Fibroblast of skin of scalp (primary cell): ENCODE results near the gene ADCY2. TPM values are rescaled to one million over a fixed set of nuclear protein-coding genes. Genes with fewer than 3 reads are reported as not detected.

Source experiments
- DNase-seq: peaks from one replicate; pipeline ENCODE4 v3.0.0-alpha.2; 2013
- polyA plus RNA-seq, 2 experiments: library from polyadenylated mRNA; unstranded; fragments of 120-200 nt; gene quantifications; one replicate each; pipeline ENCODE4 v1.2.1, GENCODE V29; 2013; ENCODE audit not compliant: insufficient read length in 2 of 2

Gene ADCY2
- polyA plus RNA-seq (2013, experiment 1 of 2; ENCODE audit: insufficient read length): 0.29 TPM
- polyA plus RNA-seq (2013, experiment 2 of 2; ENCODE audit: insufficient read length): 1.7 TPM

DNA sequence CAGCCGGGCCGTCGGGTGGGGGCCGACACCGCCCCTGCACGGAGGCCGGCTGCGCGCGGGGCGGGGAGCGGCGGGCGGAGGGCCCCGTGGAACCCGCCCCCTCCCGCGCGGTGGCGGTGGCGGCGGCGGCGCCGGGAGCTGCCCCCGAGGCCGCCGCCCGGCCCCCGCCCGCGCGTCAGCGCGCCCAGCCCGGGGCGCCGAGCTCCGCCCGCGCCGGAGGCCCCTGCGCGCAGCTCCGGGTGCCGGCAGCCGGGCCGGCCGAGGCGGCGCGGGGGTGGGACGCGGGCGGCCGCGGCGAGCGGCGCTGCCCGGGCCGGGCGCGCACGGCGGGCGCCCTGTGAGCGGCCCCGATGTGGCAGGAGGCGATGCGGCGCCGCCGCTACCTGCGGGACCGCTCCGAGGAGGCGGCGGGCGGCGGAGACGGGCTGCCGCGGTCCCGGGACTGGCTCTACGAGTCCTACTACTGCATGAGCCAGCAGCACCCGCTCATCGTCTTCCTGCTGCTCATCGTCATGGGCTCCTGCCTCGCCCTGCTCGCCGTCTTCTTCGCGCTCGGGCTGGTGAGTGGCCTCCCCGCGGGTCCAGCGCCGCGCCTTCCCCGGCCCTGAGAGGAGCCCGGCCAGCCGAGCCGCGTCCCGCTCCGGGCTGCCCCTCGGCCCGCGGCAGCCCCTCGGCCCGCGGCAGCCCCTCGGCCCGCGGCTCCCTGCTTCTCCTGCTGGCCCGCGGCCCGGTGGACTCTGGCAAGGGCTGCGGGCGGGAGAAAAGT lies at the start of gene ADCY2:
Gene ADCY2 (plus strand): TSS at position 192 of the 766 bp plus-strand sequence. CDS start 159 bp downstream, at position 351.
- DNase-seq: peak; percentile 8

DNA sequence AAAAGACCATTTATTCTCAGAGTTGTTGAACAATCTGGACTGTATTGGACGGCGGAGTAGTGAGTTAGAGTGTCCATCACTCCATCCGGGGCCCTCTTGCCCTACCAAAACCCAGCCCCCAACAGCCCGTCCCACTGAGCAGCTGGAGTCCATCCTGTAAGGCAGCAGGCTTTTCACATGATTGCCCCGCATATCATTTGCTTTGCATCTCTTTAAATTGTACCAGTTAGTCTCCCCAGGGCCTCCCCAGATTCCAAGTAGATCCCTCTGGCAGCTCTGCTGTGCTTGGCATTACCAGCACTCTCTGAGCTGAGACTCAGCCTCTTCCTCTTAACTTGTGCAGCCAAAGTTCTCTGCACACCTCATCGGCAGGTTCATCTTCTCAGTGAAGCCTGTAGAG lies 48.6 kb upstream of the ADCY2 start:
- DNase-seq: no peak

DNA sequence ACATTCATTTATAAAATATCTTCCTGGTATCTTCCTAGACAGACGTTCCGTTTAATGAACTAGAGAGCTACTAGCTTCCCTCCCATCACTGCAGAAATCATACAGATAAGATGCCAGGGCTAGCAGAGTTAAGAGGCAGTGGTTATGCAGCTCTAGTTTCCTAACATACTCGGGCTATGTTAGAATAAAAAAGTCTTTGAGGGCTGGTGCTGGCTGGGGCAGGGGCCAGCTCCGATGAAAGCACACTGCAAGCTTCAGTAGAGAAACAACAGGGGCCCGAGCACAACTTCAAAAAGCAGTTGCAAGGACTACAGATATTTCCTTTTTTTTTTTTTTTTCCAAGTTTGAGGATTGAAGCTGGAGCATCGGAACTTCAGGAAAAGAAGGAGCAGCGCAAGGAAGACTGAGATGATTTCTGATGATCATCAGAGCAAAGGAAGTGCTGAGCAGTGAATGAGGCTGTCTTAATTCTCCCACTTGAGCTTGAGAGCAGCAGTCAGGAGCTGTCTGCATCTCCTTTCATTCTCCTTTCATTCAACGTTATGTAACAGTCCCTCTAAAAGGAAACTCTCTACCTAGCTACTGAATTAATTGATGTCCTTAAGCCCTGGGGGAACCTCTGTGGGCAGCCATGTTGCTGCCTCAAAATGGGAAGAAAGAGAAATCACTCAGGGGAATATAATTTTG lies 47.6 kb upstream of the ADCY2 start:
- DNase-seq: no peak

DNA sequence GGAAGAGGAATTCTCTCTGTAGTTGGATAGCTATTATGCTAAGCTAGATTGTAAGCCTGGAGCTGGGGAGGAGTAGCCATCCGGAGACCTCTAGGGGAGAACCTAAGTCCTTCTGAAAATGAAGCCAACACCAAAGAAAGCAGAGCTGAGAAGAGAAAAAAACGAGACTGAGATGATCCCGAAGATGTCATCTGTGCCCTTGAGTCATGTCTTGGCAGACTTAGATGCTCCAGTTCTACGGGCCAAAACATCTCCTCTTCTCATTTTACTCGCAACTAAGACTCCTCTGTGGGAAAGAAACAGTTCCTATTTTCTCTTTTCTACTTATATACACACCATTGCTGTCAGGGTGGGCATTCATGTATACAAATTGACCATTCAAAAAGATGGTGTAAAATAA lies 34.3 kb upstream of the ADCY2 start:
- no peak for DNase-seq

DNA sequence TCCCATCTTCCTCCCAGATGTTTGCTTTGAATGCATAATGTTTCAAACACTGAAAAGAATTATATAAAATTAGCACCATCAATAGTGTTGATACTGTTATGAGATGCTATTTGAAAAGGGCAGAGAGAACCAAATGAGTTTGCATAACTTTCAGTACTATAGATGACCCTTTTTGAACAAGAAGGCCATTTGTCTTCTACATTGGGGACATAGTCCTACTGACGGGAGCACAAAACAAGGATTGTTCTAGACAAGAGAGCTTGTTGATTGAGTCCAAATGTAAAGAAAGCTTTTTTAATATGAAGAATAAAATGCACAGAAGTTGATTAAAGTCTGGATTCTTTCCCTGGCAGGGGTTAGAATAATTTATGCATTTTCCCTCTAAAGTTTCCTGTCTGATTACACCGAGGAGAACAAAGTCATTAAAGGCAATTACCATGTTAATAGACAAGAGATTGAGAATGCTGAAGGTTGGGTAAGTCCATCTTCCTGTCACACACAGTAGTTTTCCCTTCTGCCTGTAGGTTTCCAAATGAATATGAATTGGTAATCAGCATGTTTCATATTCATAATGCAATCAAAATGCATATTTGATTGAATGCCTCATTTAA lies 32.8 kb upstream of the ADCY2 start:
- DNase-seq: no peak

DNA sequence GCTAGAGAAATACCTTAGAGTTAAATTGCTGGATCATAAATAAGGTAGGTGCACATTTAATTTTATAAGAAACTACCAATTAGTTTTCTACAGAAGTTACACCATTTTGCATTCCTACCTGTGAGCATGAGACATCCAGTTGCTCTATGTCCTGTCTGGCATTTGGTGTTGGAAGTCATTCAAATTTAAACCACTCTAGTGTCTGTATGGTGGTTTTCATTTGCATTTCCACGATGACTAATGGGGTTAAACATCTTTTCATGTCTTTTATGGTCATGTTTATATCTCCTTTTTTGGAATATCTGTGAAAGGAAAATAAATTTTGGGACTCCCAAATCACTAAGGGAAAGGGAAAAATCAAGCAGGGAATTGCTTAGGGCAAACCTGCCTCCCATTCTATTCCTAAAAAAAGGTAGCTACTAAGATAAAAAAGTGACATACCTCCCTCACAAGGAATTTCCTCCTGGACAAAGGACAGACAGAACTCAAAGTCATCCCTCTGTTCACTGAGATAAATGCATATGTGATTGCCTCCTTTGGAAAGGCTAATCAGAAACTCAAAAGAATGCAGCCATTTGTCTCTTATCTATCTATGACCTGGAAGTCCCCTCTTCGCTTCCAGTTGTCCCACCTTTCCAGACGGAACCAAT lies 31.6 kb upstream of the ADCY2 start:
- DNase-seq: peak; percentile 15

DNA sequence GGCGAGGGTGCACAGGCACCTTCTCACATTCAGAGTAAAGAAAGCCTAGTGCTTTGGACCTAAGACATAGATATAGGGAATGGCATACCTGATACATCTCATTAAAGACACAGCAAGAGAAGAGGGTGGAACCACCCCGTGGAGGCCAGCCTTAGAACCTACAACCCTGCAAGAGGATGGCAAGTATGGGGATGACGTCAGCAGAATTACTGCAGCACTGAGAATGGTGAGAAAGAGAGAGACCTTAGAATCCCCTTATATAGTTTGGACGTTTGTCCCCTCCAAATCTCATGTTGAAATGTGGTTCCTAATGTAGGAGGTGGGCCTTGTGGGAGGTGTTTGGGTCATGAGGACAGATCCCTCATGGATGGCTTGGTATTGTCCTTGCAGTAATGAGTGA lies 28.2 kb upstream of the ADCY2 start:
- no peak for DNase-seq

DNA sequence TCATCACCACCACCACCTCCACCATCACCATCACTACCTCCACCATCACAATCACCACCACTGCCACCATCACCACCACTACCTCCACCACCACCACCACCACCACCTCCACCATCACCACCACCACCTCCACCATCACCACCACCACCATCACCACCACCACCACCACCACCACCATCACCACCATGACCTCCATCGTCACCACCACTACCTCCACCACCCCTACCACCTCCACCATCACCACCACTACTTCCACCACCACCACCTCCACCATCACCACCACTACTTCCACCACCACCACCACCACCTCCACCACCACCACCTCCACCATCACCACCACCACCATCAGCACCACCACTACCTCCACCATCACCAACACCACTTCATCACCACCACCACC lies 23.5 kb upstream of the ADCY2 start:
- no peak for DNase-seq

DNA sequence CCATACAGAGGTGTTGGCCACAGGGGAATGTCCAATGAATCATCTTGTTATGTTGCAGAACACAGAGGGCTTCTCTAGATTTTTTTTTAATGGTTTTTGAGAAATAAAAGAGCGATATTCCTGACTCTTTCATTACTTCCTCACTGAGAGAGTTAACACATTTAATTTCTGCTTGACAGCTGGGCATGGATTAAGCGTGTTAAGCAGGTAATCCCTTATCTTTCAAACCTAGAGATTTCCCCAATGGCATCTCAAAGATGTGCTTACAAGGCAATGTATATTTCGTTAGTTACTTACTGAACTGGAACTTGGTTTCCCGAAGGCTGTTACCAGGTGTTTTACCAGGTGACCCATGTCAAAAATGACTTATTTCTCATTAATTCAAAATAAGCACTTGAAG lies 21.8 kb upstream of the ADCY2 start:
- DNase-seq: no peak

DNA sequence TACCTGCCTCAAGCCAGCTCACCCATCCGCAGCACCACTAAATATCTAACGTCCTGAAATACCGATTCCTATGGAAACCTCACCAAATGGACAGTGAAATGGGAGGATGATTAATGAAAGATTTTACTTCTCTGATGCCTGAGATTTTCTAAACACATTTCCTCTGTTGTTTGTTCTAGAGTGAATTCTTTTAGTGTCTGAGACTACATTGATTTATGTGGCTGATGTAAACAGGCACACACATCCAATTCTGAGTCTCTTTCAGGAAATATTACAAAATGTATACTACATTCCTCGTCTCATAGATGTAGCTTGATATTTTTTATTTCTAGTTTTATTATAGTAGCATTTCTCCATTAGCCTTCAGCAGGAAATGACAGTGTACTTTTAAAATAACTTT lies 20.5 kb upstream of the ADCY2 start:
- no peak for DNase-seq

DNA sequence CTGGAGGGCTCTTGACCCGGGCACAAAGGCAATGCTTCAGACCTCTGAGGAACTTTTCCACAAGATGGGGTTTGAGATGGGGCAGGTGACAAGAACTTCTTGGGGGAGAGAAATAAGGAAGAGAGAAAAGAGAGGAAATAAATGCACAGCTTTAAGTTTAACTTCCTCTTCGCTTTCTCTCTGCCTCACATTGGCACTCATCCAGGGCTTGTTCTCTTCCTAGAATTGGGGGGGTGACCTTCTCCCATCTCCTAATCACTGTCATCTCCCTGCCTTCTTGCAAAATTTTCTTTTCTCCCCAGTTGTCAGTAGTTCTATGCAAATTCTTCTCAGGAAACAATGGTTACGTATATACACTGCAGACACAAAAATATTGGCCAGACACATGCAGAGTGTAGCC lies 19.1 kb upstream of the ADCY2 start:
- no peak for DNase-seq

DNA sequence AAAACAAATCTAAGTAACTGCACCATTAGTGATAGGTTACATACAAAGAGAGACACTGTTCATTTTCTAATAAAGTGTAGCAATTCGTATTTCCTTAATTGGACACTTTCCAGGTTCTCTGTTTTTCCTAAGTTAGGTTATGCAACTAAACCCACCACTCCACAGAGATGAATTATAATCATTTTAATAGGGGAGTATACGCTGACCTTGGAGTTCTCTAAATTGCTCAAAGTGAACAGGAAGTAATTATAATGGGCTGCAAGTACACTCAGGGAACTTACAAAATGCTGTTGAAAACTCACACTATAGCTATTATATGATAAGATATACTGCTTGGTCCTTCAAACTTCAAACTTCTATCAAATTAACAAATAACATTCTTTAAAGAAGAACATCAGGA lies 18.2 kb upstream of the ADCY2 start:
- no peak for DNase-seq

DNA sequence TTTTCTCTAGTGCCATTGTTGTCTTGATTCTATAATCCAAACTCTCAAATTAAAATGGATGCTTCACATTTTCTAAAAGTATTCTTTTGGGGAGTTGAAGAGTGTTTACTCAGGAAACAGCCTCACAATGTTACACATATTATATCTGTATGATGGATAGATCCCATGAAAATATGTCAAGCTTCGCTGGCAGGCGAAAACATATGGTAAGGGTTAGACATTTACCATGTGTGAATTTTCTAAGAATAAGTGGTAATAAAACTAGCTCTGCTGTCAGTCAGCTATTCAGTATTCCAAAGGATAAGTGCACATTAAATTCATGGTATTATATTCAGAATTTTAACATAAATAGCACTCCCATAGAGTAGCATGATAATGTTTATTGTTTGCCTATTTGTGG lies 13.3 kb upstream of the ADCY2 start:
- no peak for DNase-seq

DNA sequence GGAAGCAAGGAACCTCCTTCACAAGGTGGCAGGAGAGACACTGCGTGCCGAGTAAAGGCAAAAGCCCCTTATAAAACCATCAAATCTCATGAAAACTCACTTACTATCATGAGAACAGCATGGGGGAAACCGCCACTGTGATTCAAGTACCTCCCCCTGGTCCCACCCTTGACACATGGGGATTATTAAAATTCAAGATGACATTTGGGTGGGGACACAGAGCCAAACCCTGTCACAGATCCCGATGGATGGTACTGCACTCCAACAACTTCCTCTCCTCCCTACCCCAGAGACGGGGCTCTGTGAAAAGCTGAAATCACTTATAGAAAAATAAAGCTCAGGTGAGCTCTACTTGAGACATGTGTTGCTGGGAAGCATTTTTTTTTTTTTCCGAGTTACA lies 10.3 kb upstream of the ADCY2 start:
- no peak for DNase-seq

DNA sequence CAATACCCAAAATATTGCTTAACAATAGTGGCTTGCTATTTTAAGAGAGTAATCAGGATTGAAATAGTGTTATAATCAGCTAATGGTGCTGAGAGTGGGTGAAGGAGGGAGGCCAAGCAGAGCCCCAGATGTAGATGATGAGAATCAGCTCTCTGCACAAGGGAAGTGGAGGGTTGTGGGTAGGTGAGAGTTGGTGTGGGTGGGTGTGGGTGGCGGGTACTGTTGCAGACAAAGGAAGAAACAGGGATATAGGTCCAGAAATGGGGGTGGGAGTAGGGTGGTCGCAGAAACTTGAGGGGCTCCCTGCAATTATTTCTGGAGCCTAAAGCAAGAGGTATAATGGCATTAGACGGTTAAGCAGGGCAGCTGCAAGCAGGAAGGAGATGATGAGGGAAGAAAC lies 7.4 kb upstream of the ADCY2 start:
- no peak for DNase-seq

DNA sequence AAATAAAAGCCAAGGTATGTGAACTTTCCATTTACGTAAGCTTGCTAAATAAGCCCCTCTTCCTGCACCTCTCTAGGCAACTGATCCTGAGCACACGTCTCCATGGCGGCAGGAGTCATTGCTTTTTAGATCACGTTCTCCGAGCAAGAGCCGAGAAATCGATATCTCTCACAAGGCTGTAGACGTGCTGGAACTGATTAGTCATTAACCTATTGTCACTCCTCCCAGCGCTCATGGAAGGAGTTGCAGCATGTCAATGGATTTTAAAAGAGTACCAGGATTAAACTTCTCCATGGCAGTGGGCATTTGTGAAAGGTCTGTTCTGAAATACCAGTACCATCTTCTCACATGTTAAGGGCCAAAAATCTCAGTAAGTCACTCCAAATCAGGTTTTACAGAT lies 4.7 kb upstream of the ADCY2 start:
- no peak for DNase-seq

DNA sequence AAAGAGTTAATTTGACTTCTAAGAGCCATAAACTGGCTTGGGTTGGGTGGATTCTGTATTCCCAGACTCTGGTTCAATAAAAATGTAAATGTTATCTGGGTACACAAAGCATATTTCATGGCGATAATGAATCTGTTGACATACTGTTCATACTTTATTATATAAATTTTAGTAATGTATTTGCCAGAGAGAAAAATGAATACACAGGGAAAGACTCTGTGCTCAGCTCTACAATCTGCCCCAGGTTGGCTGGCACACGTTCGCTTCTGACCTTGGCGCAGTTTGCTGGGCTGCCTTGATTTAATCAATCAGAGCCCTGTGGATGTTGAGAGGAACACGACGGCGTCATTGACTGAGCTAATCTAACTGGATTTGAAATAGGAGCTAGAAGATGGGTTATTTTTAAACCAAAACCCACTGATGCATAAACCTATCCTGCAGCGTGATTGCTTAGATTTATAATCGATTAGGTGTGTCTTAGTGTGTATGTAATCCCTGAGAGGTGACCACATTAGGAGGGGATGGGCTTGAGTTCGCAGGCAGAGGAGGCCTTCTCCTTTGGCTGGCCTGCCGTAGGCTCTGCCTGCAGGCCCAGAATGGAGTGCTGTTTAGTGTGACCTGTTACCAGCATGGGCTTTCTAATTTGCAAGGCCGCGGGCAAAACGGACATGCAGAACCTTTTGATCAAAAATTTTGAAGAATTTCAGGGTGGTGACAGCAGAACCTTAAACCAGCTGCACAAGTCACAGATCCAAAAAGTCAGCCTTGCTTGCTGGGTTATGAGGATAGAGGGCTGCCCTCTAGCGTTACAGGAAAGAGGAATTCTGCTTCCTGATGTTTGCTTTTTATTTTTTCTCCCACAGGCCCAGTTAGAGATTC lies 3.9 kb upstream of the ADCY2 start:
- DNase-seq: peak; percentile 46

DNA sequence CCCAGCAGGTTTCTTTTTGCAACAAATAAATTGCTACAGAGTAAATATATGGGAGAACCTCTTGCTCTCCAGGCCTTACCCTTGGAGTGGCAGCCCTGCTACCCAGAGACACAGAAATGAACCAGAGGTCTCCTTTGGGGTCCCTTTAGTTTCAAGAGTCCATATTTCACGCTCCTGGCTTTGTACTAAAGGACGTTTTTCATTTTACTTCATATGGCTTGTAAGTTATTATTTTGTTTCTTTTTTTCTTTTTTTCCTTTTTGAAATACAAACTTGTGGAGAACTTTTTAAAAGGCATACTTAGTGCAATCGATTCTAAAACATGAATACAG lies 3.3 kb upstream of the ADCY2 start:
- no peak for DNase-seq

DNA sequence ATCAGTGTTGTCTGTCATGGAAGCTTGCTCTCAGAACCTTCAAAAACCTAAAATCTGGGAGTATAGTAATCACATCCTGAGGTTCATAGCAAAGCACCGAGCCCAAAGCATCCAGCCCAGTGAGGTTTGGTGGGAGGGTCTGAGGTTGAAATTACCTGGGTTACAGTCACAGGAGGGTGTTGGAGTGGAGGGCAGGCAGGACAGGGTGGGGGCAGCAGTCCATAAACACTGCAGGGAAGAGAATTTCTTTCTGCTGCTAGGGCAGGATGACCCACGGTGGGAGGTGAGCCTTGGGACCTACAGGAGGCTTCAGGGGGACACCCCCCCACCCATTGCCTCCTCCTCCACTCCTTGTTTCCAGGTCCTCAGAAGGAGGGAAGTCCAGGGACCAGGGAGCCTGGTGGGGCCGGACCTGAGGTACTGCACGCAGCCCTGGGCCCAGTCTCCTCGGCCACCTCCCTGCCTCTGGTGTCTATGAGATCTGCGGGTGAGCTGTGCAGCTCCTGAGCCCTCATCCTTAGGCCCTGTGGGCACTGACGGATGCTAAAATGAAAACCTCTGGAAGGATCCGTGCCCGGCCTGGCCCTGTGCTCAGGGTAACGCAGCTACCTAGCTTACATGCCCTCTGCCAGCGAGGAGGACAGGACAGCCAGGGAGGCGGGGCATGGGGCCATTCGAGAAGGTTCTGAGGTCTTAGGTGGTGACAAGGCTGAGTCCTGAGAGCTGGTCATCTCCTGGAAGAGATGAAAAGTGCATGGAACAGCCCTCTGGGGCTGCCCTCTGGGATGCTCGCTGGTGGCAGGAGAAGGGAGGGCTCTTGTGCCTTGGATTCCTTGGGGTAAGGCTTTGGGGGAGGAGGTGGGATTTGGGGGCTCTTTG lies 1.8 kb upstream of the ADCY2 start:
- no peak for DNase-seq

DNA sequence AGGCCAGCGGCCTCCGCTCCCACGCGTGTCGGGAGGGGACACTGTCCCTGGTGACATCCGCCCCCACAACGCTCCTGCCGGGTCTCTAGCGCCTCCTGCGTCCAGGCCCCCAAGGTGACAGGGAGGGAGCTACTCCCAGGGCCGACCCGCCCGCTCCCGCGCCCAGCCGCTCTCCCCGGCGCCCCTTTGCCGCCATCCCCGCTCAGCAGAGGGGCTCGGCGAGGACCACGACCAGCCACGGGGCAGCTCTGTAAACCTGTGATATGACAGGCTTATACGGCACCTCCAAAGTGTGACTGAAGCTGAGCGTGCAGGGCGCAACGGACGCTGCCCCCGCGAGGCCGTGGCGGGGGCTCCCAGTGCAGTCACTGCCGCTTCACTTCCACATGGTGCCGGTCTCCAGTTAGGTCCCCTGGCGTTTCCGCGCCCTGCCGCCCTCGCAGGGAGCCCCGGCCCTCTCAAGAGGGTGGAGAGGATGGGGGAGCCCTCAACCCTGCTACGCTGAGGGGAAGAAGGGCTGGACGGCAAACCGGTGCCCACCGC lies 978 bp upstream of the ADCY2 start:
- no peak for DNase-seq

DNA sequence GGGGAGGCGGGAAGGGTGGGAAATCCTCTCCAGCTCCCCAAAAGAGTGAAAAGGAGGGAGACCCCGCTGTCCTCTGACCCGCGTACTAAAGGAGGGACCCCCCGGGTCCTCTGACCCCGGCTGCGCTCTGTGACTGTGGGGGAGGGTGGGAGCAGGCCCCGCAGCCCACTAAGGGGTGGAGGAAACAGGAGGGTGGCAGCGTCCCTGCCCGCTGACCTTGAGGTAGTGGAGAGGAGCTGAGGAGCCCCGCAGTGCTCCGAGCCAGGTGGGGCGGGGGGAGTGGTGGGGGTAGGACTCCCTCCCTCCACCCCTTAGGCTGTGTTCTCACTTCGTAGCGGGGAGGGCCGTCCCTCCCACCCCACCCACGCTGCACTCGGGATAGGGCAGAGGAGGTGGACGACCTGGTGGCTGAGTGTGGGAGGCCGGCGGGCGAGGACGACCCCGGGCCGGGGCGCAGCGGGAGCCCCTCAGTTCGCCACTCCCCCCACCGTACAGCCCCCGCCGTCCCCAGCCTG lies 449 bp upstream of the ADCY2 start:
- DNase-seq: no peak
